DMS79 treated with DMSO at 0.1 percent for 48 hours (cell line): Measurements from ENCODE around the gene SKIL.

Experiments used
- DNase-seq: peaks from one replicate; lab custom pipeline; 2025; lab: John Stamatoyannopoulos, UW

Gene SKIL

DNA sequence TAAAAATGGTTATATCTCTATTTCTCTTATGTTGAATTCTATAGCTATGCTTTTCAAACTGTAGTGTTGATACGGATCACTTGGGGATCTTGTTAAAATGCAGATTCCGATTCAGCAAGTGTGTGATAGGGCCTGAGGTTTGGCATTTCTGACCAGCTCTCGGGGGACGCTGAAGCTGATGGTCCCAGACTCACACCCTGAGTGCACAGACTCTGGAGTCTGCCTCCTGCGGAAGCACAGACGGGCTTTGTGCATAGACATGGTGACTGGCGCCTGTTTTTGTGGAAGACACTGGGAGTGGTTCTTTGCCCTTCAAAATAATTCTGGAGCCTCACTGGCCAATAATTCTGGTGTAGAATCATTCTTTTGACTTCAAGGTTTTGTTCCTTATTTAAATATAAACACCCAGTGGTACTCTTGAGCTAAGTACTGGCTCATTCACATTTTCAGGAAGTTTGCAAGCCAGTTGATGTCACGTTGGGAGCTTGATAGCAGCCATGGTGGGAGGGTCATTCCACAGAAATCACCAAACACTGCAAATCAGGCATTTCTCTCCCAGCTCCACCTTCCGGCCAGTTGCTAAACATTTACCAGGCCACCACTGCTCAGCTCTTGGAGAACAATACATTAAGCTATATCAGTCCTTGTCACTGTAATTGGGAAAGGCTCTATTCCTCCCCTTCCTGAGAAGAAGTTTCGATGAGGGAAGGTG is 80.3 kb downstream of the SKIL start:
- no peak for DNase-seq

DNA sequence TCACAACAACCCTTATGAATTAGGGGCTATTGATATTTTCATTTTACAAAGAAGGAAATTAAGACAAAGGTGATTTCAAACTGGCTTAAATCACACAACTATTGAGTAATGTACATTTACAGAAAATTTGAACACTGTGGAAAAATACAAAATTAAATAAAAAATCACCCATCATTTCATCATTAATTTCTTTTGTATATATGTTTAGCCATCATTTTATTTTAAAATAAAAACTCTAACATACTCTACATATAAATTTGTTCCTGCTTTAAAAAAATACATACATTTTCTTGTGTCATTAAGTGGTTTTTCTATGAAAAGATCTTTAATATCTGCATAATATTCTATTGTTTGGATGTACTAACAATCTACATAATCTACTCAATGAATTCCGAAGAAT is 81.3 kb downstream of the SKIL start:
- no peak for DNase-seq

DNA sequence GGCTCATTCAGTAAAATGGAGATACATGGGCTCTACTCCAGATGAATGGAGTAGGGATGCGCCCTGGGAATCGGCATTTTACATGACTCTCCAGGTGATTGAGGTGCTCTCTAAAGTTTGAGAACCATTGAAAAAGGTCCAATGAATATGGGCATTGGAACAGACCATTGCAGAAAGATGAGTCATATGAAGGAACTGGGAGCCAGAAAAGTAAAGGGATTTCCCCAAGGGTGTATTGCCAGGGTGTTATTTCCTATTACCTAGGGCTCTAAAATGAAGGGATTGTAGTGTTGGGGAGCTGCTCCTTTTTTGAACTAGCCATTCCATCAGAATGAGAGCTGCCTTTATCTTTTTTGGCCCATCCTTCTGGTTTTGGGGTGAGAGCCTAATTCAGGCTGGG is 82.8 kb downstream of the SKIL start:
- DNase-seq: no peak

DNA sequence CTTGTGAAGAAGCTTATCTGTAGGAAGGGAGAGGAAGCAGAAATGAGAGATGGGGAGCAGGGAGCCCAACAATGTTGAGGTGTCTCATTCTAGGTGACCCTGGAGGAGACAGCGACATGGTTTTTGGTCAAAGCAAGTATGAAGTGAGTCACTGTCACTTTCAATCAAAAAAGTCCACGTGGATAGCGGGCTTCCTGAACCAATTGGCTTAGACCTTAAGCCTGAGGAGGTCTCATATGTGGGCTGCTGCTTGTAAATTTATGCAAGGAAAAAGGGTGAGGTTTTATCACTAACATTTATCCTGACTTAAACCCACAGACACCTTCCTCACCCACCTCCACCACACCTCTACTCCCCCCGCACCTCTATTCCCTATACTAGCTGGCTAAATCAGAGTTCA is 83.9 kb downstream of the SKIL start:
- no peak for DNase-seq

DNA sequence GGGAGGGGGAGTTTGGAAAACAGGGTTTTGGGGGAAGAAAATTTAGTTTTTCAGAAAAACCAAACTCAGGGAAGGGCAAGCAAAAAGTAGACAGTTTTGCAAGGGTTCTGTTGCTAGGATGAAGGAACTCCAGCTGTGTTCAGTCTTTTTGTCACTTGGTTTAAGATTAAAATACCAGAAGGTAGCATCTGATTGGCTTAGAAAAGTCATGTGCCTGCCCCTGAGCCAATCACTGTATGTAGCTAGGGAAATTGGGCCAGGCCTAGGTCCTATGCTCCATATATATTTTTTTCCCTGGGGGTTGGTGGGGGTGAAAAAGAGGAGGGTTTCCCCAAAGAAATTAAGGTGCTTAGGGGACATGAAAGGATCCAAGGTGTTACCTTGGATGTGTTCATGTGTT is 85.4 kb downstream of the SKIL start:
- DNase-seq: no peak

DNA sequence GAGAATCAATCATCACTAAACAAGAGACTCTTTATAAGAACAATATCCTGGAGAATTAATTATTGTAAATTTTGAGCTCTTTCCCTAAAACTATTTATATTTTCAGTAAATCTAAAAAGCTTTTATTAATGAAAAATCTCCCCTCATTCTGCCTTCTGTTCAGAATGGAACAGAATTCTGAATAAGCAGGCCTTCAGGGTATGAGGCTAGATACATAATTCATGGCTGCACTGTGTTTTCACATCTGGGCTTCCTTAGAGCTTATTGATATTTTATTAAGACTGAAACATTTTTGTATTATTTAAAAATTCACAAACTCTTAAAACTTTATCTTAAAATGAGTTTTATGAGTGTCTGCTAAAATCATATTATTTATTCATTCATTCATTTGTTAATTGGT is 85.9 kb downstream of the SKIL start:
- DNase-seq: no peak
